Measurements from ENCODE around the gene TP53. TPM values are rescaled to one million over a fixed set of nuclear protein-coding genes. Genes with fewer than 3 reads are reported as not detected.

TP53 gene
- total RNA-seq, 4 donors from 2014 or later: 16.4 to 66.4 (median 35.6) TPM

GRCh38 chr17:7702776-7703175 lies 15.5 kb upstream of the TP53 start:
- peaks cover 8% of the 10 kb centered on the region for H3K27me3 ChIP-seq

GRCh38 chr17:7701681-7702080 lies 14.4 kb upstream of the TP53 start:
- DNase-seq: no peak
- WGBS, 2 donors: 95 to 100% methylated on average over 4 to 10 of the region's 14 CpGs
- peaks cover 9 to 12% of the 10 kb centered on the region in 2 donors for H3K4me1 ChIP-seq
- H3K36me3 ChIP-seq: peaks cover 0 to 4% of the 10 kb centered on the region in 2 donors
- H3K9me3 ChIP-seq: no peaks in the 10 kb centered on the region
- TF ChIP-seq, protein P1, sequence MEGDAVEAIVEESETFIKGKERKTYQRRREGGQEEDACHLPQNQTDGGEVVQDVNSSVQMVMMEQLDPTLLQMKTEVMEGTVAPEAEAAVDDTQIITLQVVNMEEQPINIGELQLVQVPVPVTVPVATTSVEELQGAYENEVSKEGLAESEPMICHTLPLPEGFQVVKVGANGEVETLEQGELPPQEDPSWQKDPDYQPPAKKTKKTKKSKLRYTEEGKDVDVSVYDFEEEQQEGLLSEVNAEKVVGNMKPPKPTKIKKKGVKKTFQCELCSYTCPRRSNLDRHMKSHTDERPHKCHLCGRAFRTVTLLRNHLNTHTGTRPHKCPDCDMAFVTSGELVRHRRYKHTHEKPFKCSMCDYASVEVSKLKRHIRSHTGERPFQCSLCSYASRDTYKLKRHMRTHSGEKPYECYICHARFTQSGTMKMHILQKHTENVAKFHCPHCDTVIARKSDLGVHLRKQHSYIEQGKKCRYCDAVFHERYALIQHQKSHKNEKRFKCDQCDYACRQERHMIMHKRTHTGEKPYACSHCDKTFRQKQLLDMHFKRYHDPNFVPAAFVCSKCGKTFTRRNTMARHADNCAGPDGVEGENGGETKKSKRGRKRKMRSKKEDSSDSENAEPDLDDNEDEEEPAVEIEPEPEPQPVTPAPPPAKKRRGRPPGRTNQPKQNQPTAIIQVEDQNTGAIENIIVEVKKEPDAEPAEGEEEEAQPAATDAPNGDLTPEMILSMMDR (IDR thresholded peaks at IDR 0.05): no peak
- no peak for TF ChIP-seq POLR2A (IDR thresholded peaks at IDR 0.05)
- intact Hi-C loops (cut with DNase I): no loop called here
- peaks cover 8% of the 10 kb centered on the region for H3K27me3 ChIP-seq
- no peak overlapping the region for H3K27ac ChIP-seq
- H3K4me3 ChIP-seq (replicated peaks in 1 of 3): no peak overlapping the region

More at GRCh38 chr17:7702776-7703175, 15.5 kb upstream of the TP53 start:
- peaks cover 9 to 12% of the 10 kb centered on the region in 2 donors for H3K4me1 ChIP-seq
- no peaks in the 10 kb centered on the region for H3K9me3 ChIP-seq
- H3K27ac ChIP-seq: no peak overlapping the region
- H3K36me3 ChIP-seq: peaks cover 0 to 4% of the 10 kb centered on the region in 2 donors
- TF ChIP-seq, protein P1 (IDR thresholded peaks at IDR 0.05): no peak
- no peak for TF ChIP-seq POLR2A (IDR thresholded peaks at IDR 0.05)
- intact Hi-C loops (cut with DNase I): no loop called here
- WGBS, 2 donors: 93 to 94% methylated on average over 11 to 12 of the region's 13 CpGs
- no peak overlapping the region for H3K4me3 ChIP-seq (replicated peaks in 1 of 3)
- no peak for DNase-seq

GRCh38 chr17:7700510-7700909 lies 13.2 kb upstream of the TP53 start:
- Histone ChIP-seq H3K27ac (no peak overlapping the region), H3K4me1 (peaks cover 9 to 12% of the 10 kb centered on the region in 2 donors), H3K36me3 (peaks cover 0 to 4% of the 10 kb centered on the region in 2 donors), H3K4me3 (replicated peaks in 1 of 3) (no peak overlapping the region), H3K27me3 (peaks cover 7% of the 10 kb centered on the region), H3K9me3 (no peaks in the 10 kb centered on the region)
- TF ChIP-seq, protein P1 (IDR thresholded peaks at IDR 0.05): no peak
- no peak for TF ChIP-seq POLR2A (IDR thresholded peaks at IDR 0.05)
- no peak for DNase-seq
- intact Hi-C loops (cut with DNase I): no loop called here
- WGBS, 2 donors: 96 to 98% methylated on average over 7 of the region's 7 CpGs

DNA sequence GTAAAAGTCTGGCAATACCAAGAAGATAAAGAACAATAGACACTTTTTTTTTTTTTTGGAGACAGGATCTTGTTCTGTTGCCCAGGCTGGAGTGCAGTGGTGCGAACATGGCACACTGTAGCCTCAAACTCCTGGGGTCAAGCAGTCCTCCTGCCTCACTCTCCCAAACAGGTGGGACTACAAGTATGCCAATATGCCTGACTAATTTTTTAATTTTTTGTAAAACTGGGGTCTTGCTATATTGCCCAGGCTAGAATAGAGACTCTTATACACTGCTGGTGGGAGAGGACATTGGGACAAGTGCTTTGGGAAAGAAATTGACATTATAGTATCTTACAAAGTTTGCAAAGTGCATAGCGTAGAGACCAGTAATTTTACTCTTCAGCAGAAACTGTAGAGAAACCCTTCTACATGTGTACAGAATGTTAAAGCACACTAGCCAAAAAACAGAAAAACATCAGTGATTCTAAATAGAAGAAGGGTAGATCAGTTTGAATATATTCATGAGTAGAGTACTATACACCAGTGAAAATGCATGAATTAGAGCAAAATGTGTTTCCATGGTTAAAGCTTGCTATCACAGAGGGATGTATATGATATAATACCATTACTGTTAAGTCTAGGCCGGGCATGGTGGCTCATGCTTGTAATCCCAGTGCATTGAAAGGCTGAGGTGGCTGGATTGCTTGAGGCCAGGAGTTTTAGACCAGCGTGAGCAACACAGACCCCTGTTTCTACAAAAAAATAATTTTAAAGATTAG lies 10.7 kb upstream of the TP53 start:
- TF ChIP-seq POLR2A (IDR thresholded peaks at IDR 0.05): no peak

DNA sequence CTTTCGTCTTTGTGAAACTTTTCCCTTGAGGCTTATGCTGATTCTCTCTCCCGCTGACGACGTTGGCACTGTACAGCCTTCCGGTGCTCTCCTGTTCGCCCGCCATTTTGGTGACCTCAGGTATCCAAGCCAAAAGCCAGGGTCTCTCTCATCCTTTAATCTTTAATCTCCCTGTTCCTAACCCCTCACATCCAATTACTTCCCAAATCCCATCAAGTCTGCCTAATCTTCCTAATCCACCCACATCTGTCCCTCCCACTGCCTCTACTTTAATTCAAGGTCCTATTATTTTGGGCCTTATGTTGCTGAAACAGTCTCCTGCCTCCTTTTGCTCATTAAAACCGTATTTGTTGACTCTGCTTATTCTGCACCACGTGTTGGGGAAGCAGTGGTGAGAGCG lies 8.3 kb upstream of the TP53 start:
- Histone ChIP-seq H3K9me3 (no peaks in the 10 kb centered on the region), H3K4me3 (replicated peaks in 1 of 3) (no peak overlapping the region), H3K4me1 (no peaks in the 10 kb centered on the region), H3K36me3 (no peaks in the 10 kb centered on the region), H3K27me3 (no peaks in the 10 kb centered on the region), H3K27ac (no peak overlapping the region)
- 93 to 97% methylated on average over 10 of the region's 10 CpGs for WGBS, 2 donors
- TF ChIP-seq POLR2A (IDR thresholded peaks at IDR 0.05): no peak
- TF ChIP-seq, protein P1 (IDR thresholded peaks at IDR 0.05): no peak
- no peak for DNase-seq
- intact Hi-C loops (cut with DNase I): no loop called here

More for the DNA sequence above, 10.7 kb upstream of the TP53 start:
- intact Hi-C loops (cut with DNase I): no loop called here
- no peaks in the 10 kb centered on the region for H3K27me3 ChIP-seq
- WGBS, 2 donors: 94 to 98% methylated on average over 4 of the region's 4 CpGs
- H3K9me3 ChIP-seq: no peaks in the 10 kb centered on the region
- H3K27ac ChIP-seq: no peak overlapping the region
- no peak for DNase-seq
- no peak overlapping the region for H3K4me3 ChIP-seq (replicated peaks in 1 of 3)
- H3K4me1 ChIP-seq: no peaks in the 10 kb centered on the region
- peaks cover 0 to 4% of the 10 kb centered on the region in 2 donors for H3K36me3 ChIP-seq

All from thyroid gland (tissue), 4 donors.